G401 (cell line): Measurements from ENCODE around the gene ADPRH. TPM values are rescaled to one million over a fixed set of nuclear protein-coding genes. Genes with fewer than 3 reads are reported as not detected.
A peak's percentile ranks its signal among the peaks of the same experiment; 100 is the strongest.
"Not testable (repeated sequence)": the region's sequence is repeated elsewhere in the genome, so short reads cannot be mapped to it uniquely, and the experiment has no call there.

Source experiments
- DNase-seq: peaks from one replicate; pipeline ENCODE4 v3.0.0-alpha.2; 2015; ENCODE audit warnings: low spot score
- in situ Hi-C: cut with HindIII; loops from 2 replicates; pipeline ENCODE4 v1.10.0; 2016; ENCODE audit warnings: low sequenced_read_pairs, mixed read lengths
- total RNA-seq: library from RNA; depleted of rRNA; stranded (reverse); fragments of >200 nt; shearing (Covaris generic); gene quantifications from 2 replicates; pipeline ENCODE4 v1.2.3, GENCODE V29; 2014

ADPRH gene
- total RNA-seq, 1 experiment from 2014 or later = not detected

DNA sequence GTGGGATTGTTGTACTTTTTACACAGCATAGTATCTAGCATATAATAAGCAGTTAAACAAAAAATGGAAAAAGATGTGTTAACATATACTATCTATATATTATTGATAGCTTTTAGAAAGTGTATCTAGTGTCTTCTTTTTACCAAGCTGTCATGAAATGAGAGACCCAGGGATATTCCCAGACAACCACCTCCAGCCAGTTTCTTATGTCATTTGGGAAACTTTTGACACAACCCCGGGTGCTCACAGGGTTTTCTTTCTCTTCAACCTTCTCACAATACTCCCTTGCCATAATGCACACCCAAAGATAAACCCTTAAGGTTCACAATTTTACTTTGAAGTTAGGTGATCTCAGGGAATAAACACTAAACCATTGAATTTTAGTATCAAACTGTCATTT, 13.6 kb downstream of the ADPRH start:
- DNase-seq = no peak
- in situ Hi-C loops = no loop called here

DNA sequence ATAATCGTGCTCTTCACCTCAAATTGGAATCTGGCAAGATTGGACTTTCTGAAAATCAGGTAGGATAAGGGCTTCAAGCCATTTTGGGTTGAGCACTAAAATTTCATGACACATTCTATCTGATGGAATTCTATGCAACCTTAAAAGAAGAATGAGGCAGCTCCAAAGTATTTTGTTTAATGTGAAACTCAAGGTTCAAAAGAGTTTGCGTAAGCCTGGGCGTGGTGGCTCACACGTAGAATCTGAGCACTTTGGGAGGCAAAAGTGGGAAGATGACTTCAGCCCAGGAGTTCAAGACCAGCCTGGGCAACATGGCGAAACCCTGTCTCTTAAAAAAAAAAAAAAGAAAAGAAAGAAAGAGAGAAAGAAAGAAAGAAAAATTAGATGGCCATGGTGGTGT, 14.8 kb downstream of the ADPRH start:
- no peak for DNase-seq
- in situ Hi-C loops = no loop called here

DNA sequence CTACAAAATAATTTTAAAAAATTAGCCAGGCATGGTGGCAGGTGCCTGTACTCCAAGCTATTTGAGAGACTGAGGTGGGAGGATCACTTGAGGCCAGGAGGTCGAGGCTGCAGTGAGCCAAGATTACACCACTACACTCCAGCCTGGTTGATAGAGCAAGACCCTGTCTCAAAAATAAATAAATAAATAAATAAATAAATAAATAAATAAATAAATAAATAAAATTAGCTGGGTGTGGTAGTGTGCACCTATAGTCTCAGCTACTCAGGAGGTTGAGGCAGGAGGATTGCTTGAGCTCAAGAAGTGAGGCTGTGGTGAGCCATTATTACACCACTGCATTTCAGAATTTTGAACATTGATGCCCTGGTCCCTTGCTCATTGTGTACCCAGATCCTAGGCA, 15.6 kb downstream of the ADPRH start:
- not testable (repeated sequence) for DNase-seq

DNA sequence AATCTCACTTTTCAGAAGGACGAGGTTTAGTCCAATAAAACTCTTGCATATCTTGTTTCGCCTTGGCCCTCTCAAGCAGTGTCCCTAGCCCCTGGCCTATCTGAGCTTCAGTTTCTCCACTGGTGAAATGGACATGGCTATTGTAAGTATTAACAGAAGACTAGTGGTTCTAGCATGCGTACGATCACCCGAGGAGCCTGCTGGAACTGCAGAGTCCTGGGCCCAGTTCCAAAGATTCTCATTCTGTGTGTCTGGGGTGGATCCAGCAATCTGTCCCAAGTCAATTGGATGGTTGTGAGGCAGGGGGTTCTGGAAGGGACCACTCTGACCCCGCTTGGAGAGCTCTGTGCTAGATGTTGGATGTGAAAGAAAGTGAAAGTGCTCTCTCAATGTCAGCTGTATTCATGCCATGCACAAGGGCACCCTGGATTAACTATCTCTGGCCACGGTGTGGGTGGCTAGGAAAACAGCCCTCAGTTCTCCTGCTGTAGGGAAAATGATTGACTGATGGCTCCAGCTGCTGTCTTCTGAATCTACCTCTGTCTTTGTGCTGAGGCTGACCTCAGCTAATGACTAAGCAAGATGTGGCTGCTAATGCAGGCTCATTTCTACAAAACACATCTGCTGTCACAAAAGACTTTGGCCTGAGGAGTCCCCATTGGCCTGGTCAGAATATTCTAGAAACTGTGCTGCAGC, 16.5 kb downstream of the ADPRH start:
- in situ Hi-C loops = no loop called here
- DNase-seq = peak; percentile 12

More for the DNA sequence above, 15.6 kb downstream of the ADPRH start:
- in situ Hi-C loops = not testable (repeated sequence)

DNA sequence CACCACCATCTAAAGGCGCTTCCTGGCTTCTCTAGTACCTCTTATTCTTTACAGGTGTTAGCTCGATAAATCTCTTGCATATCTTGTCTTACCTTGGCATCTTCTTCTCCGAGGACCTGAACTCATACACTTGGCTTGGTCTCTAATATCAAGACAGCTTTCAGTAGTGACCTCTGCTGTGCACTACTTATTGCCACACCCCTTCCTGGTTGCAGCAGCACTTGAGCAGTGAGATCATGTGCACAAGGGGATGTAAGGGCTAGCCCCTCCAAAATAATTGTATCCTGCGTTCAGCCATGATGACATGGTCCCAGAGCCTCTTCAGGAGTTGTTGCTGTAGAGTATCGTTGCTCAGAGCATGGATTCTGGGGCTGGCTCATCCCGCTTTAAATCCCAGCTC, 17.1 kb downstream of the ADPRH start:
- in situ Hi-C loops = no loop called here
- no peak for DNase-seq

DNA sequence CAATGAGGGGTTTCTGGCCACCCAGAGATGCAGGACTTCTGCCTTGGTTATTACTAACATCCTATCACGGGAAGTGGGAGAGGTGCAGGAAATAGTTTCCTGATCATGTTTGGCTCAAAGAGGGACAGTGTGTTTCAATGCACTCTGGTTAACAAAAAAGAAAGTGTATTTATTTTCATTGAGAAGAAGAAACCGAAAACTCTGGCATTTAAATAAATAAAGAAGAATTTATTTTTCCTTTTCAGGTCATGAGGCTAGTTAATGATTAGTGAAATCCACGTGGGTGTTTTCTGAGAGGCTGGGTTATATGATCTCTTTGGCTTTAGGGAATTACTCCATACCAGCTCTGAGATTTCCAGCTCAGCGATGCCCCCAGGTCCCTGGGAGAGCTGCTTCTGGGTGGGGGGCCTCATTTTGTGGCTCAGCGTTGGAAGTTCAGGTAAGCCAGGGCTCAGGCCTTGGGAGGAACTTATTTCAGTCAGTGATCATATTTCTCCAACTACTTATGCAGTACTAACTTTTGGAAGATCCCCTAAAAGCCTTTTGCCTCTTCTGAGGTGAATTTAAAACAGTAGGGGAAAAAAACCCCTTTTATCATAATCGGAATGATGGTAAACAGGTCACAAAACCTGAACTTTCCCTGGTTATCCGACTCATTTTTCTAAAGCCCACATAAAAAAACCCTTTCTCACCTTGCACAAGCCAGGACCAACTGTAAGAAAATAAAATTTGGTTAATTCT, 18.4 kb downstream of the ADPRH start, which contains the start of gene PLA1A:
Gene PLA1A, plus strand, starts transcription at position 338 of the 741 bp plus-strand sequence. Its CDS starts 29 bp downstream, at position 367.
- no peak for DNase-seq
- in situ Hi-C loops = no loop called here

GRCh38 chr3:119598410-119599098, 19.3 kb downstream of the ADPRH start:
- no peak for DNase-seq
- in situ Hi-C loops = no loop called here

DNA sequence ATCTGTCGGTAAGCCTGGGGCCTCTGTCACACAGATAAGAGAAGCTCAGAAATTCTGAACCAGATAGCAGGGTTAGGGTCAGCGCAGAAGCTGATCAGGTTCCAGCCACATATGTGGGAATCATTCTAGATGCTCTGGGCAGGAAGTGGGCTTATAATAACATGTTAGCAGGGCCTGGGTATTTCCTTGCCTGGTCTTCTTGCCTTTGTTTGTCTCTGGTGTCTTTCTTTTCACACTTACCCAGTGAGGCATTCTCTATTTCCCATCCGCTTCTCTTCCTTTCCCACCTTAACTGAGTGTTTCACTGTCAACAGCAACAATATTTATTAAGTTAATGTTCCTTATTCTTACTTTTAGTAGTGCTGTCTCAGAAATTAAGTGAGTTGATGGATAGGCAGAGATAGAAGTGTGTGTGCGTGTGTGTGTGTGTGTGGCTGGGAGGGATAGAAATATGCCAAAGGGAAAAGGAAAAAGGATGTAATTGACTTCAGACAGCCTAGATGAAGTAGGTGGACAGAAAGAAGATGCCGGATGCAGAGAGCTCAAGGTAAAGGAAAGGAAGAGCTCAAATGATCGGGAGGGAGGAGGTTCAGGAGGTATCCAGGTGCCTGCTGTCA, 20.4 kb downstream of the ADPRH start:
- in situ Hi-C loops = no loop called here
- no peak for DNase-seq

DNA sequence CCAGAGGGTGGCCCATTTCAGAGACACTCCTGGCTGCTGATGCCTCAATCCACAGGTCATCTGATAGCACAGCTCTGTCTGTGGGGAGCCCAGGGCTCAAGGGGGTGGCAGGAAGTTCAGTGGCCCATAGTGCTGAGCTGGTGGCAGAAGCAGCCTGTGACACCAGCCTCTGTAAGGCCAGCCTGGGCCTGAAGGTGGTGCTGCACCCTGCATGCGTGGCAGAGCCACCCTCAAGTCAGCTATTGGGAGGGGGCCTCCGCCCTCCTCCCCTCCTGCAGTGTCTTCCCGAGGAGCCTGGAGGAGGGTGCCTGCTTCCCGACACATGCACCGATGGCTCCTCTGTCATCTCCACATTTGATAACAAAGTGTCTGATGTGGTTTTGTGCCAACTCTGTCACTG, 21.4 kb downstream of the ADPRH start:
- in situ Hi-C loops = no loop called here
- DNase-seq = no peak

- in situ Hi-C loops = no loop called here
- no peak for DNase-seq
Observed at GRCh38 chr3:119601154-119601553, 21.9 kb downstream of the ADPRH start.

GRCh38 chr3:119602676-119603075, 23.4 kb downstream of the ADPRH start:
- in situ Hi-C loops = no loop called here
- DNase-seq = no peak

DNA sequence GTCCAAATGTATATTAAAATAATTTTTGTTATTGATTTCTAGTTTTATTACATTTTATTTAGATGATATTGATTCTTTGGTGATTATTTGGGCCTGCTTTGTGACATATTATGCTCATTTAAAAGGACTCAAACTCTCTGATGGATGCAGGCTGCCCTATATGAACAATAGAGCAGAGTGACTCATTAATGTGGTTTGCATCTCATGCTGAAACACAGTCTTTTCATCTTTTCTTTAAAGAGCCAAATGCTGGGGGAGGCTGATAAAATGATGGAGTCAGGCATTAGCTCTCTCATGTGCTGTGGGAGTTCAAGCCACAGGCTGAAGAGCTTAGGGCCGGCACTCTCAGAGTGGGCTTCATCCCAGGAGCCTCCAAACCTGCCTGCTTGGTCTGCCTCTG, 25.6 kb downstream of the ADPRH start:
- no peak for DNase-seq
- in situ Hi-C loops = no loop called here

- DNase-seq = no peak
- in situ Hi-C loops = no loop called here
Observed at GRCh38 chr3:119608405-119609000, 29.2 kb downstream of the ADPRH start.

DNA sequence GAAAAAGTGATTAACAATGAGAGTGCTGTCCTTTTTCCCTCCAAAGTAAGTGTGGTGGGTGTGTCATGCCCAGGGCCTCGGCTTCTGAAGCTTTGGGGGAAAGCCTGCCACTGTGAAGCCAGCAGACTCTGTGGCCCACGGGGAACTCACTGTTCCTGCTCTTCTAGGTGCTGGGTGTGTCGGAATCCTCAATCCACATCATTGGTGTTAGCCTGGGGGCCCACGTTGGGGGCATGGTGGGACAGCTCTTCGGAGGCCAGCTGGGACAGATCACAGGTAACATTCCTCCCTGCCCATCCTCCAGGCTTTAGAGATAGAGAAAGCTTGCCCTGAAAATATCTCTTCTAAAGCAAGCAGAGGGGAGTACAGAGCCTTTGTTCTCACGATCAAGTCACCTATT, 30.0 kb downstream of the ADPRH start:
- in situ Hi-C loops = no loop called here

DNA sequence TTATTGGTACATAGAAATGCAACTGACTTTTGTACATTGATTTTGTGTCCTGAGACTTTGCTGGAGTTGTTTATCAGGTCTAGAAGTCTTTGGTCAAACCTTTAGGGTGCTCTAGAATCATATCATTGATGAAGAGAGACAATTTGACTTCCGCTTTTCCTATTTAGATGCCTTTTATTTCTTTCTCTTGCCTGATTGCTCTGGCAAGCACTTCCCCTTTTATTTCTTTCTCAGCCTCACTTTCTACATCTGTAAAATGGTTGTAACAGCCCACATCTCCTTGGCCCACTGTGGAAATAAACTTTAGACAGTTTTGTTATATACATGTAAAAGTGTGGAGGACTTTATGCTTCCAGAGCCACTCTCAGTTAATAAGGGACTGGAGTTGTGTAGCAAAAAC, 32.4 kb downstream of the ADPRH start:
- no peak for DNase-seq
- in situ Hi-C loops = no loop called here

More for the DNA sequence above, 30.0 kb downstream of the ADPRH start:
- no peak for DNase-seq

DNA sequence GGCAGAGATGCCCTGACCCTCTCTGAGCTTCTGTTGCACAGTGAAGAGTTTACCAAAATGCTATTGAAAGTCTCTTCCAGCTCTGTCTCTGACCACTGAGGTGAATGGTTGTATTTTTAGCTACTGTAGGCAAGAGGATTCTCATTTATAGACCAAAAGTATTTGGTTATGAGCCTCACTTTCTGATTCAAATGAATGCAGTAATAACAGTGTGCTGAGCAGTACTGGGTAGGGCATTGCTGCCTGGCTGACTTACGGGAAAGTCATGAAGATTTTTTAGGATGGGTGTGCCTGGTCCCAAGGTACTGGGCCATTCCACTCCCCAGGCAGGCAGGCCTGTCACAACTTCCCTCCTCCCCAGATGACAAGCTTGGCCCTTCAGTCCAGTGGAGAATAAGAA, 33.9 kb downstream of the ADPRH start:
- in situ Hi-C loops = no loop called here
- DNase-seq = no peak

- in situ Hi-C loops = no loop called here
- no peak for DNase-seq
Observed at GRCh38 chr3:119613872-119614271, 34.6 kb downstream of the ADPRH start.

GRCh38 chr3:119616056-119616455, 36.8 kb downstream of the ADPRH start:
- in situ Hi-C loops = no loop called here
- DNase-seq = no peak

DNA sequence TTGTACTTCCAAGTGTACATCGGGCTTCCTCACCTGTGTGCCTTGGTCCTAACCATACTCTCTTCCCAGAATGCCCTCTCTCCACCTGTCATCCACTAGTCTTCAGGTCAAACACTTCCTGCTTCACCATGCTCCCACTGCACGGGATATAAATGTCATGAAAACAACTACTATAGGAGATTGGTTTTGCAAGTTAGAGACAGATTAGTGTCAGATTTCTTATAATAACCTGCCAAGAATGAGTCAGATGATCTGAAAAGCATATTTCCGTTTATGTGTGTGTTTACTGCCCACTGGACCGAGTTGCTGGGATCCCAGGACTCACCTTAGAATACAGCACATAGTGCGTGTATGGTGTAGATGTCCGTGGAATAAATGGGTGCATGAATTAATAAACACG, 39.8 kb downstream of the ADPRH start:
- in situ Hi-C loops = no loop called here
- DNase-seq = no peak
